Smooth muscle cell (in vitro differentiated cells): ENCODE results near the gene ITPR3. TPM values are rescaled to one million over a fixed set of nuclear protein-coding genes. Genes with fewer than 3 reads are reported as not detected.

Experiments
- DNase-seq: peaks from one replicate; lab custom pipeline; 2025; ENCODE audit not compliant: unreplicated experiment; lab: John Stamatoyannopoulos, UW
- H2AFZ ChIP-seq: fragments of 200-600 bp; sonication (generic); 2 replicates; pipeline ENCODE4 v1.6.0; 2016; ENCODE audit warnings: antibody characterized with exemption, low read depth, mild to moderate bottlenecking
- H3F3A ChIP-seq: fragments of 200-600 bp; sonication (generic); 2 replicates; pipeline ENCODE4 v1.6.0; 2017; ENCODE audit warnings: antibody characterized with exemption, low read depth
- H3K27ac ChIP-seq: fragments of 200-600 bp; sonication (generic); 2 replicates; pipeline ENCODE4 v1.5.1; 2016; ENCODE audit warnings: low read depth, mild to moderate bottlenecking
- H3K27me3 ChIP-seq: fragments of 200-600 bp; sonication (generic); 2 replicates; pipeline ENCODE4 v1.6.1; 2016; ENCODE audit warnings: low read depth, mild to moderate bottlenecking
- H3K36me3 ChIP-seq: fragments of 200-600 bp; sonication (generic); 2 replicates; pipeline ENCODE4 v1.5.1; 2016; ENCODE audit warnings: low read depth
- H3K4me1 ChIP-seq: fragments of 200-600 bp; sonication (generic); 2 replicates; pipeline ENCODE4 v1.5.1; 2016; ENCODE audit warnings: low read depth
- H3K4me2 ChIP-seq: fragments of 200-600 bp; sonication (generic); 2 replicates; pipeline ENCODE4 v1.6.0; 2016; ENCODE audit warnings: mild to moderate bottlenecking
- H3K4me3 ChIP-seq: fragments of 200-600 bp; sonication (generic); 2 replicates; pipeline ENCODE4 v1.5.1; 2016; ENCODE audit warnings: mild to moderate bottlenecking
- H3K79me2 ChIP-seq: fragments of 200-600 bp; sonication (generic); 2 replicates; pipeline ENCODE4 v1.6.0; 2016; ENCODE audit warnings: low read depth, mild to moderate bottlenecking
- H3K9ac ChIP-seq: fragments of 200-600 bp; sonication (generic); 2 replicates; pipeline ENCODE4 v1.6.0; 2016; ENCODE audit warnings: low read depth
- H3K9me3 ChIP-seq: fragments of 200-600 bp; sonication (generic); replicated peaks from 2 replicates; pipeline ENCODE4 v1.5.1; 2016; ENCODE audit warnings: low read depth
- H4K20me1 ChIP-seq: fragments of 200-600 bp; sonication (generic); 2 replicates; pipeline ENCODE4 v1.6.0; 2016; ENCODE audit warnings: low read depth
- WGBS: methylation state at CpG from one replicate; pipeline ENCODE4 v1.1.7; 2016; ENCODE audit warnings: low lambda C conversion rate; 5-methylcytosine and 5-hydroxymethylcytosine counted together
- polyA plus RNA-seq: library from polyadenylated mRNA; unstranded; fragments of >200 nt; fragmentation: Nextera tagmentation; extraction: Ambion mirVana; gene quantifications from 2 replicates; pipeline ENCODE4 v1.2.1, GENCODE V29; 2016
- total RNA-seq: library from RNA; depleted of rRNA; stranded (reverse); fragments of >200 nt; gene quantifications from 2 replicates; pipeline ENCODE4 v1.2.3, GENCODE V29; 2014
- TF ChIP-seq, protein P1 (sequence below): fragments of 200-600 bp; sonication (generic); IDR thresholded peaks from 2 replicates; pipeline ENCODE4 v1.5.1; 2017; ENCODE audit warnings: borderline replicate concordance, mild to moderate bottlenecking, antibody characterized with exemption; ENCODE audit not compliant: insufficient read depth, poor library complexity, severe bottlenecking

ITPR3 gene
- total and polyA plus RNA-seq, 2 experiments from 2014 or later, result 2.0 to 7.4 TPM

DNA sequence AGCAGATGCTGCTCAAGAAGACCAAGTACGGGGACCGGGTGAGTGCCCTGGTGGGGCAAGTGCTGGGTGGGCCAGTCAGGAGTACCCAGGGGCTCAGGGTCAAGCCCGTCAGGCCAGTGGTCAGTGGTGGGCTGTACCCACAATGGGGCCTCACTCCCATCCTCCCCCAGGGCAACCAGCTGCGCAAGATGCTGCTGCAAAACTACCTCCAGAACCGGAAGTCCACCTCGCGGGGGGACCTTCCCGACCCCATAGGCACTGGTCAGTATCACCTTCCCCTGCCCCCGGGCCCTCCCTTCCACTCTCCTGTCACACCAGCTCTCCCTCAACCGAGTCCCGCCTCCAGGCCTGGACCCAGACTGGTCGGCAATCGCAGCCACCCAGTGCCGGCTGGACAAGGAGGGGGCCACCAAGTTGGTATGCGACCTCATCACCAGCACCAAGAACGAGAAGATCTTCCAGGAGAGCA, 63.3 kb downstream of the ITPR3 start:
- no peaks in the 10 kb centered on the region for H3K27me3 ChIP-seq

DNA sequence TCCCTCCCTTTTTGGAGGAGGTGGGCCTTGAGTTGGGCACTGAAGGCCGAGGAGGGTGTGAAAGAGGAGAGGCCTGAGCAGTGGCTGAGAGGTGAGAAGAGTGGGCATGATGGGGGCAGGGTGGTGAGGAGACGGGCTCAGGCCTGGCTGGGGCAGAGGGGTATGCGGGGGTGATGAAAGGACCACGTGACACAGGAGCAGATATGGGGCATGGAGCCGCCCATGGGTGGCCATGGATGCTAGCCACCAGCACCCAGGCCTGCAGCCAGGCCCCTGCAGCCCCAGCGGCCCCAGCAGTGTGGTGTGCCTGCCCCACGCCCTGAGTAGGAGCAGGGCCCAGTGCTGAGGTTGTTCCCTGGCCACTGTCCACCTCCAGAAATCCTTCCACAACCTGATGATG, 63.9 kb downstream of the ITPR3 start:
- Histone ChIP-seq H3F3A (no peaks in the 10 kb centered on the region), H3K4me3 (no peak overlapping the region), H3K79me2 (no peaks in the 10 kb centered on the region), H3K4me2 (no peak overlapping the region), H3K27me3 (no peaks in the 10 kb centered on the region), H3K27ac (no peak overlapping the region), H4K20me1 (no peaks in the 10 kb centered on the region), H3K9me3 (no peaks in the 10 kb centered on the region), H2AFZ (no peak overlapping the region), H3K36me3 (no peaks in the 10 kb centered on the region), H3K4me1 (no peaks in the 10 kb centered on the region), H3K9ac (no peak overlapping the region)
- DNase-seq, result no peak
- TF ChIP-seq, protein P1, sequence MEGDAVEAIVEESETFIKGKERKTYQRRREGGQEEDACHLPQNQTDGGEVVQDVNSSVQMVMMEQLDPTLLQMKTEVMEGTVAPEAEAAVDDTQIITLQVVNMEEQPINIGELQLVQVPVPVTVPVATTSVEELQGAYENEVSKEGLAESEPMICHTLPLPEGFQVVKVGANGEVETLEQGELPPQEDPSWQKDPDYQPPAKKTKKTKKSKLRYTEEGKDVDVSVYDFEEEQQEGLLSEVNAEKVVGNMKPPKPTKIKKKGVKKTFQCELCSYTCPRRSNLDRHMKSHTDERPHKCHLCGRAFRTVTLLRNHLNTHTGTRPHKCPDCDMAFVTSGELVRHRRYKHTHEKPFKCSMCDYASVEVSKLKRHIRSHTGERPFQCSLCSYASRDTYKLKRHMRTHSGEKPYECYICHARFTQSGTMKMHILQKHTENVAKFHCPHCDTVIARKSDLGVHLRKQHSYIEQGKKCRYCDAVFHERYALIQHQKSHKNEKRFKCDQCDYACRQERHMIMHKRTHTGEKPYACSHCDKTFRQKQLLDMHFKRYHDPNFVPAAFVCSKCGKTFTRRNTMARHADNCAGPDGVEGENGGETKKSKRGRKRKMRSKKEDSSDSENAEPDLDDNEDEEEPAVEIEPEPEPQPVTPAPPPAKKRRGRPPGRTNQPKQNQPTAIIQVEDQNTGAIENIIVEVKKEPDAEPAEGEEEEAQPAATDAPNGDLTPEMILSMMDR, result no peak
- 94% methylated on average over 7 of the region's 7 CpGs for WGBS

More for the DNA sequence above, 63.3 kb downstream of the ITPR3 start:
- no peak for DNase-seq
- no peak overlapping the region for H3K9ac ChIP-seq
- no peaks in the 10 kb centered on the region for H3K4me1 ChIP-seq
- TF ChIP-seq, protein P1, result no peak
- 98% methylated on average over 15 of the region's 16 CpGs for WGBS
- H4K20me1 ChIP-seq, result no peaks in the 10 kb centered on the region
- H3F3A ChIP-seq, result no peaks in the 10 kb centered on the region
- H3K4me2 ChIP-seq, result no peak overlapping the region
- H3K27ac ChIP-seq, result no peak overlapping the region
- no peaks in the 10 kb centered on the region for H3K36me3 ChIP-seq
- H3K79me2 ChIP-seq, result no peaks in the 10 kb centered on the region
- H2AFZ ChIP-seq, result no peak overlapping the region
- no peaks in the 10 kb centered on the region for H3K9me3 ChIP-seq
- no peak overlapping the region for H3K4me3 ChIP-seq

DNA sequence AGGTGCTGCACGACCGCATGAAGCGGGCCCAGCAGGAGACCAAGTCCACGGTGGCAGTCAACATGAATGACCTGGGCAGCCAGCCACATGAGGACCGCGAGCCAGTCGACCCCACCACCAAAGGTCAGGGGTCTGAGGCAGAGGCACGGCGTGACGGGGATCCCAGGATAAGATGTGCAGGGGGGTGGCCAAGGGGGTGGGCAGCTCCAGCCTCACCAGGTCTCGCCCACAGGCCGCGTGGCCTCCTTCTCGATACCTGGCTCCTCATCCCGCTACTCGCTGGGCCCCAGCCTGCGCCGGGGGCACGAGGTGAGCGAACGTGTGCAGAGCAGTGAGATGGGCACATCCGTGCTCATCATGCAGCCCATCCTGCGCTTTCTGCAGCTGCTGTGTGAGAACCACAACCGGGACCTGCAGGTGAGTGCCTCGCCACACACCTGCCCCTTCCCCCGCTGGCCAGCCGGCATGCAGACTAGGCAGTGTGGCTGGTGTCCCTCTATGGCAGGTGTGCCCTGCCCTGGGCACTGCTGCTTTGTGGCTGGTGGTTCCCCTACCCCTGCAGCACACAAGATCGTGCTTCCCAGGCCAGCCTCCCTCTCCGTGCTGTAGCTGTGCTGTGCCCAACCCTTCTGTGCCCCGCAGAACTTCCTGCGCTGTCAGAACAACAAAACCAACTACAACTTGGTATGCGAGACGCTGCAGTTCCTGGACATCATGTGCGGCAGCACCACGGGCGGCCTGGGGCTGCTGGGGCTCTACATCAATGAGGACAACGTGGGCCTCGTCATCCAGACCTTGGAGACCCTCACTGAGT, 64.5 kb downstream of the ITPR3 start:
- Histone ChIP-seq H3K36me3 (no peaks in the 10 kb centered on the region), H3K9ac (no peak overlapping the region), H3K79me2 (no peaks in the 10 kb centered on the region), H3K4me2 (no peak overlapping the region), H3K27me3 (no peaks in the 10 kb centered on the region), H3K27ac (no peak overlapping the region), H3K4me3 (no peak overlapping the region), H2AFZ (no peak overlapping the region), H3K4me1 (no peaks in the 10 kb centered on the region), H3F3A (no peaks in the 10 kb centered on the region), H3K9me3 (no peaks in the 10 kb centered on the region), H4K20me1 (no peaks in the 10 kb centered on the region)
- TF ChIP-seq, protein P1, result no peak
- DNase-seq, result no peak
- 95% methylated on average over 34 of the region's 38 CpGs for WGBS
